Iris pigment epithelial cell (primary cell): Measurements from ENCODE around the gene NBDY.
"Not testable (repeated sequence)": the region's sequence is repeated elsewhere in the genome, so short reads cannot be mapped to it uniquely, and the experiment has no call there.

Source experiments
- DNase-seq: peaks from one replicate; pipeline ENCODE4 v3.0.0-alpha.2; 2011; ENCODE audit warnings: low read depth

NBDY gene, protein sequence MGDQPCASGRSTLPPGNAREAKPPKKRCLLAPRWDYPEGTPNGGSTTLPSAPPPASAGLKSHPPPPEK

DNA sequence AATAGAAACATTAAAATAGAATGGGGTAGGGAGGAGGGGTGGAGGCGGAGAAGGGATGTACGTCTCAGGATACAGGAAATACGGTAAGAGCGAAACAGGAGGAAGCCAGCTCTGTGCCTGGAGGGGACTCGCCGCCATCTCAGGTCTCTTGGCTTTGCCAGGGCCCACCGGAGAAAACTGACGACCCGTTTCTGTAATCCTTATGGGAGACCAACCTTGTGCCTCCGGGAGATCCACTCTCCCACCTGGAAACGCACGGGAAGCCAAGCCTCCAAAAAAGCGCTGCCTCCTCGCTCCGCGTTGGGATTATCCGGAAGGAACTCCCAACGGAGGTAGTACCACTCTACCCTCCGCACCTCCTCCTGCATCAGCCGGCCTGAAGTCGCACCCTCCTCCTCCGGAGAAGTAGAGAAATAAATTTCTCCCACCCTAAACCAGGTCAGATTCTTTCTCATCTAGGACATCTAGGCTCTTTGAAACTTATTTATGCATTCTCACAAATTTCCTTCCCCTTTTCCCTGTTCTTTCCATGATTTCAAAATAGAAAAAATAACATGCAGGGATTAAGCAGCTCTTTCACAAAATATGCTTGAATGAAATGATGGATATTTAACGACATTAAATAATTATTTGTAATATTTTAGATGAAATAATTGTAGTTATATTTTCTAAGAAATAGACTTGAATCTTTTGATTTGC, at the start of gene NBDY:
Gene NBDY, plus strand, starts transcription at position 92 of the 699 bp plus-strand sequence. Its CDS starts 111 bp downstream, at position 203.
- peak; percentile 46 for DNase-seq

DNA sequence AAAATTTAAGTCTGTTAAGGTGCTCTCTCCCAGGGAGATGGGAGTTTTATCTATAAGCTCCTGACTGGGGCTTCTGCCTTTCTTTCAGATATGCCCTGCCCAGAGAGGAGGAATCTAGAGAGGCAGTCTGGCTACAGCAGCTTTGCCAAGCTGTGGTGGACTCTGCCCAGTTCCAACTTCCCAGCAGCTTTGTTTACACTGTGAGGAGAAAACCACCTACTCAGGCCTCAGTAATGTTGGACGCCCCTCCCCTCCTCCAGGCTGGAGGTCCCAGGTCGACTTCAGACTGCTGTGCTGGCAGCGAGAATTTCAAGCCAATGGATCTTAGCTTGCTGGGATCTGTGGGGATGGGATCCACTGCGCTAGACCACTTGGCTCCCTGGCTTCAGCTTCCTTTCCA, 24.5 kb upstream of the NBDY start:
- not testable (repeated sequence) for DNase-seq

DNA sequence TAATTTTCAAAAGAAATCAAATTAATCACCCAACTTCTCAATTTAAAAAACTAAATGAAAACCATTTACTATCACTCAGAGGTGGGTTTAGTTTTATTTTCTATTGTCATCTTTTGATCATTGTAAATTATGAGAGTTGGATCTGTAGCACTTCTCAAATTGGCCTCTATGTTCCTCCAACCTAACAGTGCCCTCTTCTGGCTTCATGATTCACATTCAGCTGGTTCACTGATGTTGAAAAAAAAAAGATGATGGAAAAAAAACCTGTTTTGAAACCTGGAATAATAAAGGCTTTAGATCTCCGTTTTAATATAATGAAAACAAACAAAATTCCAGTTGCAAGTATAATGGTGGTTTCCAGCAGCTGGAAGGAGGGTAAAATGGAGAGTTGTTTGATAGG, 2.4 kb upstream of the NBDY start:
- DNase-seq: peak; percentile 64

DNA sequence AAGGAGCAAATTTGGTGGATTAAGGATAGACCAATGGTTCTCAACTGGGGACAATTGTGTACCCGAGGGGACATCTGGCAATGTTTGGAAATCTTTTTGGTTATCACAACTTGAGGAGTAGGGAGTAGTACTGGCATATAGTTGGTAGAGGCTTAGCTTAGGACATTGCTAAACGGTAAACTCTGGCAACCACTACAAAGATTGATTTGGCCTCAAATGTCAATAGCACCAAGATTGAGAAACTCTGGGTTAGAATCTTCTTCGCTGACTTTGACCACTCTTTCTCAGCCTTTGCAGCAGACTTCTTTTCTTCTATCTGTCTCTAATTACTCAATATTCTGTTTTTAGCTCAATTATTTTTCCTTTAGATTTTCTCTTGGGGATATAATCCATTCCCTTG, 1.5 kb upstream of the NBDY start:
- DNase-seq: no peak

DNA sequence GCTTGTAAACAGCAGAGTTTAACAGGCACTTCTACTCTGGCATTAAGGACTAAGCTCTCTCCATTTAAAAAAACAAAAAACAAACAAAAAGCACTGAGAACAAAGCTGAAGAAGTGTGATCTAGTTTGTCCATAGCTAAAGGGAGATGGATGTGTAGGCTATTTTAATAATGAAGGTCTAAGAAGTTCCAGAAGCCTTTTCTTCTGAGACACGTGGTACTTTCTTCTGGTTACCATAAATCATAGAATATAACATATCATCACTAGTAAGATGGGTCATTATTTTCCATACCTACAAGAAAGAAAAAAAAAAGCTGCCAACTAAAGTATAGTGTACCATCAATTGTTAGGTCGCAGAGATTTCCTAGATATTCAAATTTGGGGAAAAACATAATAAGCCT, 722 bp upstream of the NBDY start:
- peak; percentile 16 for DNase-seq

DNA sequence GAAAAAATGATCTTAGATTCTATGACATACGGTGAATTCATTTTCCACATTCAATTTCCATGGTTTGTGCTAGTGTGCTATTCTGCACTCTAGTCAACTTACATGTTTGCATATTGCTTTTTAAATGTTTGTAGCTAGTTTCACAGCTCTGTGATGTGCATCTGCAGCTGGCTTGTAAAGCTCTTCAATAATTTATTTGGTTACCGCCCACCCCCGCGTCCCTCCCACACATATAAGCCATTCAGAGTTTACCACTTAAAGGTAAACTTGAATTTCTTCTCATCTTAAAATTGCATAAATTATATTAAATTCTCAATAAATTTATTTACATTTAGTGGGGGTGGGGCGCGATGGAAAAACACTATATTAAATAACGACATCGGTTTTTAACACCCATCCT, 291 bp upstream of the NBDY start:
- peak; percentile 26 for DNase-seq

DNA sequence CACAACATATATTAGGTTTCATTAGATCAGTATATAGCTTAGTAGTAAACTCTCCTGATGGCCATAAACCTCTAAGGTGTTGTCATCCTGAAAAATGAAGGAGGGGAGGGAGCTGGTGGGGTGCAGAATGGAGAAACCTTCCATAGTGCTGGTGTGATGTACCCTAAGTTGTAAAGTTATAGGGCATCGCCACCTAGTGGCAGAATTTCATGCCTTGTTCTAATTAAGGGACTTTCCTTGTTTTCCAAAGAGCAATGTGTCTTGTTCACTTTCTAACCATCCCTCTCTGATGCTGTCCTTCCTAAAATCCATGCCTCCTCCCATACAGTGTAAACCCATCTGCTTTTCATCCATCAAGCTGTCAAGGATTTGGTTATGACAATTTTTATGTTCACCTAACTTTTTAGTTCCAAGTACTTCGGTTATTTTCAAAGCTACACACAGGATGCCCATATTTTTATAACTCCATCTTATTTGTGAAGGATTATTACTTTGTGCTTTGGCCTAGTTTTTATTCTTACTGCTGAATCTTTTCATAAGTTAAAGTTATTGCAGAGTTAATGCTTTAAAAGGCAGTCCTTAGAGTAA, 4.5 kb downstream of the NBDY start:
- peak; percentile 57 for DNase-seq

DNA sequence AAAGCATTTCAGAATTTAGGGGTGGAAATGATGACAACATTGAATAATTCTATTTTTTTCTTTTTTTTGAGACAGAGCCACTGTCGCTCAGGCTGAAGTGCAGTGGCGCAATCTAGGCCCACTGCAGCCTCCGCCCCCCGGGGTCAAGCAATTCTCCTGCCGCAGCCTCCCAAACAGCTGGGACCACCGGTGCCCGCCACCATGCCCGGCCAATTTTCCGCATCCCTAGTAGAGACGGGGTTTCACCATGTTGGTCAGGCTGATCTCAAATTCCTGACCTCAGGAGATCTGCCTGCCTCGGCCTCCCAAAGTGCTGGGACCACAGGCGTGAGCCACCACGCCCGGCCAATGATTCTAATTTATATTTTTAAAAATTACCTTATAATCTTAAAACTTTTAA, 7.2 kb downstream of the NBDY start:
- no peak for DNase-seq

DNA sequence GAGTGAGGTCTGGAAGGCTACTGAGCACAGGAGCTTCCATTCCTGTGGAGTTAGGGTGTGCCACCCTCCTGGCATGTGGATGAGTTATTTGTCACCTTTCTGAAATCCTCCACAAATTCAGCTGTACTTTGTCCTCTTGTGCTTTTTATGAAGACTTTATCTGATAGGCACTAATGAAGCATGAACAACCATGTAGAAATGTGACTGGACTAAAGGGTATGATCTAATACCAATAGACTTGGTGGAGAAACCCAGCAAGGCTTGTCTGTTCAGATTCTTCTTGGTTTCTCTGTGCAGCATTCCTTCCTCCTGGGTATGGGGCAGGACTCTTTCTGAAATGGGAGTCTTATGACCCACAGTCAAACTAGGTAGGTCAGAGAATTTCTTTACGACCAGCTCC, 9.6 kb downstream of the NBDY start:
- no peak for DNase-seq

DNA sequence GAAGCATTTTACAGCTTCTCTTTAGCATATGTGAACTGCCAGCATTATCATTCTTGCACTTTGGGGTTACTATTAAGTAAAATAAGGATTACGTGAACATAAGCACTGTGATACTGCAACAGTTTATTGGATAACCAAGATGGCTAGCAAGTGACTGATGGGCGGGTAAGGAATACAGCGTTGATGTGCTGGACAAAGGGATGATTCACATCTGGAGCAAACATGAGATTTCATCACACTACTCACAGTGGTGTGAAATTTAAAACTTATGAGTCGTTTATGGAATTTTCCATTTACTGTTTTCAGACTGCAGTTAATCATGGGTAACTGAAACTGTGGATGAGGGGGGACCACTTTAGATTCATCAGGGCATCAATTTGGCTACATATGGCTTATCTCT, 16.0 kb downstream of the NBDY start:
- DNase-seq: peak; percentile 84

DNA sequence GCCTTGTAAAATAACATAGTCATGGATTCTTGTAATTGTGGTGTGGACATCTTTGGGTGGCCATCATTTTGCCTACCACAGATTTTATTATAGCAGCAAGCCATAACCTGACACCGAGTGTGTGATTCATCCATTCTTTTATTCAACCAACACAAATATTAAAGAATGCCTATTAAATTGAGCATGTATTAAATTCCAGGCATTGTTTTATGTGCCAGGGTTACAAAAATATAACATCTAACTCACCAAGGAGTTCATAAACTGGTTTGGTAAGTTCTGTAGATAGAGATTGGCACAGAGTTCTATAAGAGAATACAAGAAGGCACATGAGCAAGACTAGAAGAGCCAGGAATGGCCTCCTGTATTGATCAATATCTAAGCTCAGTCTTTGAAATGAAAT, 18.0 kb downstream of the NBDY start:
- no peak for DNase-seq

DNA sequence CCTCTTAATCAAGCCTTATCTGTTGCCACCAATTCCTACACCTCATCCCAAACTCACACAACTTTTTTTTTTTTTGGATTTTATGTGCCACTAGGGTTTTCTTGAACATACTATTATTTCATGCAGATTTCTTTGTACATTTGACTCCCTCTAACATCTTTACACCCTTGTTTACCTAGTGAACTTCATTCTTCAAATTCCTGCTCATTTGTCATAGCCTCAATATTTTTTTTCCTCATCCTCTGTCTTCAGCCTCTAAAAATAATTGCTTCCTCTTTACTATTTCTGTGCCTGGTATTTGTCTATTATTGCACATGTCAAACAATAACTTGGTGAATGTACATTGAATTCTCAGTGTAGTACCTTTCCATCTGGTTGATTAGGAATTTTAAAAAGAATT, 22.0 kb downstream of the NBDY start:
- peak; percentile 31 for DNase-seq

DNA sequence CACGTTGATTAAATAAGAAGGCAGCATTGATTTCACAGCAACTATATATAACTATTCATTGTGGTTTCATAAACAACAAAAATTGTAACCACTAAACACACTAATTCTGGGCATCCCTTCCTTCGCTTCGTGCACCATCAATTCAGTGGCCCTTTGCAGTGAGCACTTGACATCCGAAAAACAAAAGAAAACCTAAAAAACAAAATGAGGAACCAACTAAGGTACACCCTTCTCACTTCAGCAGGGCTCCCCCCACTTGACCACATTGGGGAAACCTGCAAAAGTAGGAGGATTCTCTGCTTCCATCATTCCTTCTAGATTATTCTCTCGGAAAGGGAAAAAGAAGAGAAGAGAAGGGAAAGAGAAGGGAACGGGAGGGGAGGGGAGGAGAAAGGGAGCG, 28.3 kb downstream of the NBDY start:
- DNase-seq: no peak

DNA sequence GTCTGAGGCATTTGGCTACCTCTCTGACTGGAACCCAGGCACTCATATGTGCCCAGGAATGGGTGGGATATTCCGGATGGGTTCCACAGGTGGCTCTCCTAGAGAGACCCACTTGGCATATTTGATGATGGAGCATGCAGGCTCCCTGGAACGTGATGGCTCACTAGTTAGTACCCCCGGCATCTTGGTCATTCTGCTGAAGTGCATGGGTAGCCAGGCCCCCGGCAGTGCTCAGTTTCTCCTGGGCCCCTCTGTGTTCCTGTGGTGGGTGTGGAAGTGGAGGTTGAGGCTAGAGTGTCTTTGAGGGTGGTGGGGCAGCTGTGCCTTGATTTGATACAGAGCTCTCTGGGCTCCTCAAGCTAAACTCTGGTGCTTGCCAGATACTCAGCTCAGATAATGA, 29.4 kb downstream of the NBDY start:
- DNase-seq: no peak

DNA sequence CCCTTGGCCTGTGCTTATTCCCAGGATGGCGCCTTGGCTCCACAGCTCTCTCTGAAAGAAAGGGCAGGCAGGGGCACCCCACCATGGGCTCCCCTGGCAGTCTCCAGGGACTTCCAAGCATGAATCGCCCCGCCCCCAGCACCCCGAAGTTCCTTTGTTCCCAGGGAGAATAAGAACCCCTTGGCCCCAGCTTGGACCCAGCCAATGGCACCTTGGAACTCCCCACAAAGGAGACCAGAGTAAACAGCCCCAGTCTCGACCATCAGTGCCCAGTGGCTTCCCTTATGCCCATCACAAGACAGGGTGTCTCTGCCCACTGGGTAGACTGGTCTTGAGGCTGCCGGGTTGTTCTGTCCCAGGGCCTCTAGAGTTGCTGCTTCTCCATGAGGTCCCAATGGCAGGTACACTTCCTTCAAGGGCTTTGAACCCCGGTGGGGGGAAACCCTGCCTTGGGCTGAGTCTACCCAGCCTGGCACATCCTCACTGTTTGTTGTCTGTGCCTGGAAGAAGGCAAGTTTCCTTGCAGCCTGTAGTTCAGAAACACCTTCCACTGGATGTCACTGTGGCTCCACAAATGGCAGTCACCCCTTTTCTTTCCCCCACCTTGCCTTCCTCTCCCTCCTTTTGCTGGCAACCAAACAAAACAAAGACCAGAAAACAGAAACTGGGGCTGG, 30.8 kb downstream of the NBDY start:
- DNase-seq: no peak

DNA sequence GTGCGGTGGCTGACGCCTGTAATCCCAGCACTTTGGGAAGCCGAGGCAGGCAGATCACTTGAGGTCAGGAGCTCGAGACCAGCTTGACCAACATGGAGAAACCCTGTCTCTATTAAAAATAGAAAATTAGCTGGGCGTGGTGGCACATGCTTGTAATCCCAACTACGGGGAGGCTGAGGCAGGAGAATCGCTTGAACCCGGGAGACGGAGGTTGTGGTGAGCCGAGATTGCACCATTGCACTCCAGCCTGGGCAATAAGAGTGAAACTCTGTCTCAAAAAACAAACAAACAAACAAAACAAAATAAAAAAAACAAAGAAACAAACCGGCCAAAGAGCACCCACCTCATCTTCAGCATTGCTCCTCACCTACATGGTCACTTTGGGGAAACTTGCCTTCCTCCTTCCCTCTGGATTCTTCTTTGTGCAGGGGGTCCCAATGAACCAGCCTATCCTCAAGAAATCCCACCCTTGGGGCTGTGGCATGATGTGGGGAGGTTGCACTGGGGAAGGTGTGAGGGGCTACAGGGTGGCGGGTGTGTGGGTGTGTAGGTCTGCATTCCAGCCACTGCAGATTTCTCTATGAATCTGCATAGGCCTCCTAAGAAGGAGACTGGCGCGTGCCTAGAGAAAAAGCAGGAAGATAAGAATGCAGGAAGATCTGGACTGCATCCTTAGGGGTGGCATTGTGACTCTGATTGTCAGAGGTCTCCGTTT, 31.5 kb downstream of the NBDY start:
- DNase-seq: not testable (repeated sequence)

DNA sequence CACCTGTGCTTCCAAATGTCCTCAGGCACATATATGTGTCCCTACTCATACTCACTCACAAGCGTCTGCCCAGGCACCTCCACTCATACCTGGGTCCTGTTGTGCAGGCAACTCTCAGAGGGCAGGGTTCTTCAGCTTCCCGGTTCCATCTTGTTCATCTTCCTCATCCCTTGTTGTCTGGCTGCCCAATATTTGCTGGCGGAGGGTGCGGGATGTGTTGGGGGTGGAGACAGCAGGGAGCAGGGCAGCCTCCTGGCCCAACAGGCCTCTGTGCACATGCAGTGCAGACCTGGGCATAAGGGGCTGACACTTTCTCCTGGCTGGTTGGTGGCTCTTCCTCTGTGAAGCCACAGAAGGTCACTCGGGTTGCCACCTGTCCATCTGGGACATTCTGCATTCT, 32.1 kb downstream of the NBDY start:
- DNase-seq: no peak

DNA sequence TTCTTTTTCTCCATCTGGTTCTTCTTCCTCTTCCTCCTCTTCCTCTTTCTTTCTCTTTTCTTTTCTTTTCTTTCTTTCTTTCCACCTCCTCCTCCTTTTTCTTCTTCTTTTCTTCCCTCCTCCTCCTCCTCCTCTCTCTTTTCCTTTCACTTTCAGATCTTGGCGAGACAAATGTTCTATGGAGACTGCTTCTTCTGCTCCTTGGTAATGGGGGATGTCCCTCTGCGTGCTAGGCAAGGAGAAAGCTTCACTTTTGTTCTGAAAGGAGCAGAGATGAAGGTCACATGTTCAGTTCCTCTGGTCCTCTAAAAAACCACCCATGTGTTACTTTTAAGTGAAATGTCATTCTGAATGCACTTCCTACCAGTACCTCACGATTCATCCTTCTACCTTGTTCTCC, 33.2 kb downstream of the NBDY start:
- DNase-seq: no peak

DNA sequence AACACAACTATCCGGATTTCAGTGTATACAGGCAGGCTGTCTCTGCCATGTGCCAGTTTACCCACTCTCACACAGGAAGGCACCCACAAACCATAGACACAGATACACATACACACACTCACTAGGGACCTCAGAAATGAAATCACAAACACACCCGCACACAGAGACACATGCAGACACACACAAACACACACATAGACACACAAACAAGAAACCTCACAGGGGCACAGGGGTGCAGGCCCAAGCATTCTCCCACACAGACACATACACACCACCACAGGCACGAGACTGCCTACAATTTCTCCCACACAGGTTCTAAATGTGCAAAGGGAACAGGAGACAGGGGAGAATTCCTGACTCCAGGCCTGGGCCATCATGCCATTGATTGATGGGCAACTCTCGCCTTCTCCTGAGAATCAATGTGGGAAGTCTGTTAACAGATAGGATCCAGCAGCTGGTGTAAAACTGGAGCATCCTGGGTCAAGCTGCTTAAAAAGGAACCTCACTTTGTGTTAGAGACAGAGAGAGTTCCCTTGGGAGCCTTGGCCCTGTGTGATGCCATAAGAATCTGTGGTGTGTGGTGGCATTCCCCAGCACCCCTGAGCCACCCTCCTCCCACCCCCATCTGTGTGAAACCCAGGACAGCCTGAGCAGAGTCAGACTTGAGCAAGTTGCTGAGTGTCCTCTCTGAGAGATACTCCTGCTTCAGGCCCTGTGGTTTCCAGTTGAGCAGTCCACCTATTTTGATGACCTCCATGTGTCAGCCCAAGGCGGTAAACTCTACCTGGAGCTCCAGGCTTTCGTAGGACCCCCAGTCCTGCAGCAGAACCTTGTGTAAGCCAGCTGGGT, 33.9 kb downstream of the NBDY start:
- no peak for DNase-seq

DNA sequence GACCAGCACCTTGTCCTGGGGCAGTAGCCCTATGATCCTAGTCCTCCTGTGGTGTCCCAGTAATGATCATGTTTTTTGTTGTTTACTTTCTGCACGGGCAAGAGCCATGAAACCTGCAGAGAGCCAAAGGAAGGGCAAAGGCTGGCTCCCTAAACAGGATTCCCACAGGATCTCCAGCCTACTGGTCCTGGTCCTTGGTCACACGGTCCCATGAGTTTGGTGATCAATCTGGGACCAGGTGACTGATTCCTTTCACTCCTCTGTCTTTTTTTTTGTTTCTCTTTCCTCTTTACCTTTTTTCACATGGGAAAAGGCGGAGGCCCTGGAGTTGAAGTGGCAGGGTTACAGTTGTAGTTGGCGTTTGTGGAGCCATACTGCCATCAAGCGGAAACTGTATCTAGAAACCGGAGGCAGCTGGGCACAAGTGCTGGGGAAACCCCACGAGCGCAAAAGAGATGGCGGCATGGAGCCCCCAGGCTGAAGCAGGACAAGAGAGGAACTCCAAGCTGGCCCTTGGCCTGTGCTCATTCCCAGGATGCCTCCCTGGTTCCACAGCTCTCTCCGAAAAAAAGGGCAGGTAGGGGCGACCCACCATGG, 34.6 kb downstream of the NBDY start:
- DNase-seq: peak; percentile 49
